B cell (primary cell): ENCODE measurements around the gene ZER1.

Source experiments
- CTCF ChIP-seq: fragments of 200-600 bp; IDR thresholded peaks from one replicate; pipeline ENCODE4 v1.8.0; 2022; ENCODE audit warnings: antibody characterized with exemption, mild to moderate bottlenecking
- EZH2 ChIP-seq: IDR thresholded peaks from 2 replicates; pipeline ENCODE4 v1.6.1; 2012; ENCODE audit warnings: borderline replicate concordance, low read depth, mild to moderate bottlenecking, moderate library complexity, low read length; ENCODE audit not compliant: insufficient read depth, poor library complexity, severe bottlenecking

GRCh38 chr9:128689820-128690683 lies 81.7 kb downstream of the ZER1 start:
- TF ChIP-seq CTCF (no peak), EZH2 (no peak)
